Activated CD8-positive, alpha-beta memory T cell treated with anti-CD3 and anti-CD28 coated beads, Interleukin-2, amount 50 U/mL, for 48 hours (primary cell): Measurements from ENCODE around the gene RGS7.
"Not testable (repeated sequence)": the region's sequence is repeated elsewhere in the genome, so short reads cannot be mapped to it uniquely, and the experiment has no call there.

Source experiments
- DNase-seq: peaks from one replicate; pipeline ENCODE4 v3.0.0-alpha.2; 2020

Gene RGS7

DNA sequence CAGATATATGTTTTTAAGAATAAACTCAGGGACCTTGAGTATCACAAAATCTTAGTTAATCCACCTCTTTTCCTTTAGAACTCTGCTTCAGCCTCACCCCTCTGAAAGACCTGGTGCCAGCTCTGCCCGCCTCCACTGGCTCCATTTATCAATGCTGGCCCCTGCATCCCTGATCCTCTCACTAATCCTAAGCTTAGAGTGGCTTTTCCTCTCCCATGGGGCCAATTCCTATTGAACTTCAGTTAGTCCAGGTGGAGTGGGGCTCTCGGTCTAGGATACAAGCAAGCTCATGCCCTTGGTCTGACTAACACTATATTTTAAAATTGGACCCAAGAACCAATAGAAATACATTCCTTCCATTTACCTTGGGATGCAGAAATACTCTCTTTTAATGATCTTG, 87.0 kb downstream of the RGS7 start:
- no peak for DNase-seq

DNA sequence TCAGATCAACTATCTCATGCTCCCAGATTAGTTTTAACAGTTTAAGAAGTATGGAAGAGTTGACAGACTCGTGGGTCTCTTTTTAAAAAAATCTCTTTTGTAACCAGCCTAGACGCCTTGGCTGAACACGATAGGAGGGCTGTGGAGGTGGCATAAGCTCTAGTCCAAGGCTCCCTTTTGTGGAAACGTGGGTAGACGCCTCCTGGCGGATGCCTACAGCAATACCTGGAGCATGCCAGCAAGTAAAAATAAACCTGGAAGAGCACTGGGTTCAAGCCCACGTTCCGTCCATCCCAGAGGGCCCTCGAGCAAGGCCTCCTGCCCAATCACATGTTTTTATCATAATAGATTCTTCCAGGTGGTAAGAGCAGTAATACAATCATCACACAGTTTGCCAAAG, 87.9 kb downstream of the RGS7 start:
- no peak for DNase-seq

DNA sequence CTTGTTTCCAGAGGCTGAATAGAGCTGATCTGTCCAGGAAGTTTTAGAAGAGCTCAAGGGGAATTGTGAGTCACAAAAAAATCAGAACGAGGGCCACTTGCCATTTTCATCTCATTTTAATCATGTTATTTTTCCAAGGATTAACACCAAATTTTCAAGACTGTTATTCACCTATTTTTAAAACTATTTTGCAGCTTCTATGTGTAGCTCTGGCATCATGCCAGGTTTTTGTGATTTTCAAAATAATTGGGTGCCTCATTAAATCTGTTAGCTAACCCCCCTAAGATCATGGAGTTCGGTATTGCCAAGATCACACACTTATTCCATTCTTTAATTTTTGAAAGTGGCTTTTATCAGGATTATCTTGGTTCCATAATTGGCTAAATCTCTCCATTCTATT, 90.9 kb downstream of the RGS7 start:
- DNase-seq, result no peak

DNA sequence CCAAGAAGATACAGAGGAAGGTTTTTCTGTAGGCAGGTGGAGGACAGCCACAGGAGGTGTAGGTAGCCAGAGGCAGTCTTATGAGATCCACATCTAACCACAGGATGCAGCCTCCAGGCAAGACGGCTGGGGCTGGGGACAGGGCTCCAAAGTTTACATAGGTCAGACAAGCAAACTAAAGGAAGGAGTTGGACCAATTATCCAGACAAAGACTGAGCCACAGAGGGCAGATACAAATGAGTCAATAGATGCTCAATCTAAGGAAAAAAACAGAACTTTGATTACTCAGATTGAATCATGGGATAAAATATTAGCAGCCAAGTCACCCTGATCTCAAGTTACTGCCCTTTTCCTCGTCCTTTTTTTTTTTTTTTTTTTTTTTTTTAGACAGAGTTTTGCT, 91.6 kb downstream of the RGS7 start:
- no peak for DNase-seq

DNA sequence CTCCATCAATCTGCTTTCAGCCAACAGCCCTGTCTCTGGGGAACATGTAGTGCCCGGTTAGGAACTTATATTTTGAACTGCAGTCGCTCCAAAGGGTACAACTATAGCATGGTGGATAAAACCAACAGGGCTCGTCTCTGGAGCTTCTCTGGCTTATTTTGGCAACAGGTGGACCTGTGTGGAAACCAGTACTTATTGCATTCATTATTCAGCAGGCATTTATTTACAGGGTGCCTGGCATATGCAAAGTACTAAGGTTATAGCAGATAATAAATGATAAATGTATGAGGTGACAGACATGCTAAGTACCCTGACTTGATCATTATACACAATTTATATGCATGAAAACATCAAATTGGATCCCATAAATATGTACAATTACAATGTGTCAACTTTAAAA, 93.7 kb downstream of the RGS7 start:
- no peak for DNase-seq

DNA sequence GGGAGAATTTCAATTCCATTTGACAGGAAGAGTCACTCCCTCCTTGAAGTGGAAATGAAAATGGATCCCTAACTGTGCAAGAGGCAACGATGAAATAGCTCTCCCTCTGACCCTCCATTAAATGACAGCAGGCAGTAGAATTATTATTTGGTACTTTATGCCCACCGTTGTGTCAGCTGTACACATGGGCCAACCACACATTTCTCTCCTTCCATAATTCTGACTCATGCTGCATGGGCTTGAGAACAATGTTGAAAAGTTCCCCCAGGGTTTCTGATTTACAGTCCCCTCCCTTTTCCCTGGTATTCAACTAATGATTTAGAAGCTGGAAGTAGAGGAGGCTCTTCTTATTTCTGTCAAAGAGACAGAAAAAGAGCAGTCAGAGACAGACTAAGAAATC, 103.5 kb downstream of the RGS7 start:
- no peak for DNase-seq

DNA sequence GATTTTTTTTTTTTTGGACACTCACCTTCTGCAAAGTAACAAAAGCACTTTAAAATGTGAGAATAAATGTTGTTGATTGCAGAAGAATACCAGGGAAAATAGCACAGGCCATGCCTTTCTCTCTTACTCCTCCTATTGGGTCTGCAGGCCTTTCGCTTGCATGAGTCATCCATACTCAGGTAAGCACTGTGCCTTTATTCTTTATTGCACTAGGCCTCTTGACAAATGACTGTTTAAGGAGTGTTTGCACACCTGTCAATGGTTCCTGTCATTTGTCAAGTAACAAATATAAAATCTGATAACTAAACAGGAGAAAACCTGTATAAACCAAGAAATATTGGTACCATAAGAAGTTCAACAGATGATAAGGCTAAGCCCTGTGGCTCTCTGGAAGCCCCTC, 106.5 kb downstream of the RGS7 start:
- no peak for DNase-seq

DNA sequence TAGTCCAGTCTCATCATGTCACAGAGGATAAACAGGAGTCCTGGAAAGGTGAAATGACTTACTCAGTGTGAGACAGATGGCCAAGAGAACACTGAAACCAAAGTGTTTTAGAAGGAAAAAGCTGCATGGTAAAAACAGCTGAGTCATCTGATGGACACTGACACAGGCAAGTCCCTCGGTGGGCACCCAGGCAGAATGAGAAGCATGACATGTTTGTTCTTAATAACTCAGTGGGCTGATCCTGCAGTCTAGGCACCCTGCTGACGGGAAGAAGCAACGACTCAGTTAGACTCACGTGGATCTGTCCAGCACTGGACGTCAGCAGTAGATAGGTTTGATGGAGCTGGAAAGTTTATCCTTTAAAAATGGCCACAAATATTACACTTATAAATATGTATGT, 116.9 kb downstream of the RGS7 start:
- no peak for DNase-seq

DNA sequence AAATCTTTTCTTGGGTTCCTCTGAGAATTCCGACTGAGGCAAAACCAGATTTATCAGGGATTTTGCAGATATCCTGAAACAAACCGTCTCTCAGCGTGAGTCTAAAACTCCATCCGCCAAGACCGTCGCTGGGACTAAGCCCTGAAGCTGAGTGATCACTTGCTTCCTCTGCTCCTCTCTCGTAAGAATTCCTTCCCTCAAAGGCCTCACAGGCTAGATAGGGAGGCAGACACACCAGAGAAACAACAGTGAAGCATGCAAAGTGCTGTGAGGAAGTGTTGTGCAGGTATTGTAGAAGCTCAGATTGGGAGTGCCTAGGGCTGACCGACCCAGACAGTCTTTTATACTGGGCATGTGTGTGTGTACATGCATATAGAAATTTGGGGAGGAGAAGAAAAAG, 119.1 kb downstream of the RGS7 start:
- no peak for DNase-seq

DNA sequence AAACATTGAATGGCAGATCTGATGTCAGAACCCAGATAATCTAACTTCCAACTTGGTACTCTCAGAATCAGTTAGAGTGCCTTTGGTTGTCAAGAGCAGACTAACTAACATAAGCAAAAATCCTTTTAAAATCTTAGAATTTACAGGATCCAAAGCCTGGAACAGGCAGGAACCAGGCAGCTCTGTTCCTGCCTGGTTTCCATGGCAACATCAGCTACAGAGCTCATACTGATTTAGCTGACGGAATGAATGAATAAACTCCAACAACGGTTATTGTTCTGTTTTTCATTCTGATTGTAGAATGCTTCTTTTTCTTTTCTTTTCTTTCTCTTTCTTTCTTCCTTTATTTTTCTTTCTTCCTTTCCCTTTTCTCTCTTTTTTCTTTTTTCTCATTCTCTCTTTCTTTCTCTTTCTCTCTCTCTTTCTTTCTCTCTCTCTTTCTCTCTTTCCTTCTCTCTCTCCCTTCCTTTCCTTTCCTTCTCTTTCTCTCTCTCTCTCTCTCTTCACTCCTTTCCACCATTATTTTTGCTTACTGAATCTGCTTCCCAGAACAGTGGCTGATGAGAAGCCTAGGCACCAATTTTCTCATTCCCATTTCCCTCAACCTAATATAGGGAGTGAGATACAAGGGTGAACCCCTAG, 121.6 kb downstream of the RGS7 start:
- DNase-seq, result no peak

DNA sequence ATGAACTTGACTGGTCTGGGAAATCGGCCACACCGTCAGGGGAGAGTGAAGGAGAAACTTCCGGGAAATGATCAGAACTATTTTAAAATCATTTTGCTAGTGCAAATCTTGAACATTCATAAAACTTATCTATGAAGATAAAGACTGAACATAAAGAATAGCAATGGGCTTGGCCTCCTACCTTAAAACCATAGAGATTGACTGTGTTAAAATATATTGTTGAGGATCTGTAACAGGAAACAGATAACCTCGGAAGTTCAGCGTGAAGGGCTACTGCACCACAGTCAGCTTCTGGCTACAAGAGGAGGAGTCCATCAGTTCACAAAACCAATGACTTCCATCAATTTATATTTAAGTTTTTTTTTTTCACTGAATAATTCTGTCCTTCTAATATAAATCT, 127.3 kb downstream of the RGS7 start:
- DNase-seq, result no peak

DNA sequence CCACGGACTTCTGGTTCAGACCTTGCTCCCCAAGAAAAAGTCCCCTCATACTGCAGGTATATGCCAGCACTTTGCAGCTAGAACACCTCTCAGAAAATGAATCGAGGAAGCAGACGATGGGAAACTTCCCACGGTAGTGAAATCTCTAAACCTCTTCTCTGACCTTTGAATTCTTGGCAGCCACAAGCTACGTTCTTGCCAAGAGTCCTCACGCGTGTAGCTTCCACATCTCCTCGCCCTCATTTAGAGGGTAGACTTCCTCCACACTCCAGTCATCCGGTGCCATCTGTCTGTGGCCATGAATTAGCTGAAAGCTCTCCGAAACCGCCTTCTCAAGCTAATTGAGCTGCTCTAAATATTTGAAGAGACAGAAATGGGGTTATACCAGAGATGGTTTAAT, 127.8 kb downstream of the RGS7 start:
- no peak for DNase-seq

DNA sequence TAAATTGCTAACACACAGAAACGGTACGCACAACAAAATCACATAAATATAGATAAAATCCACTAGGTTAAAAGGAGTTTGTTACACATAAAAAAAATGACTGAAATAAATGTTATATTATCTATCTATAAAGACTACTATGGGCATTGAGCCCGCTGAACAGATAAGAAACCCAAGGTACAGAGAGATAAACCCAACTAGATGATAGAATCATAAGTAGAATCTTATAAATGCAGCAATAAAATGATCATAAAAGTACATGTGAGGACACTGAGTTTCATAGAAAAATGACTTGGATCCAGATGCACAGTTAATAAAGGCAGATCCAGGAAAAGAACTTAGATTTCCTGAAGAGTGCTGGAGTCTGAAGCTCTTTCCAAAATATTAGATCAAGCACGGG, 128.7 kb downstream of the RGS7 start:
- DNase-seq, result no peak

DNA sequence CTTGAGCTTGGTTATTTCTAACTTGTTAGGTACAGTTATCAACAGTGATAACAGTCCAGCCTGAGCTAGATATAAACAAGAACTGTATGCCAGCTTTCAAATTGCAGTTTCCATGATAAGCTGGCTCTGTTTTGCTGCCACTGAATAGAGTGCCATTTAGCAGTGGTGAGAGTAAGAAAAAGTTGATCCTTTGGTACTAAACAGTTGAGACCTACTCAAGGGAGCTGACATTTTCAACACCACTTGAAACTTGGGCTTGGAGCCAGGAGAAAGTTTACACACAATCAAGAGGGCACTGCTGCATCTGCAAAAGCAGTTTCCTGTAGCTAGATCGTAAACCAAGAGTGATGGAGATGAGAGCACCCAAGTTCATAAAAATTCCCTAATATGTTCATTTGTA, 131.3 kb downstream of the RGS7 start:
- no peak for DNase-seq

DNA sequence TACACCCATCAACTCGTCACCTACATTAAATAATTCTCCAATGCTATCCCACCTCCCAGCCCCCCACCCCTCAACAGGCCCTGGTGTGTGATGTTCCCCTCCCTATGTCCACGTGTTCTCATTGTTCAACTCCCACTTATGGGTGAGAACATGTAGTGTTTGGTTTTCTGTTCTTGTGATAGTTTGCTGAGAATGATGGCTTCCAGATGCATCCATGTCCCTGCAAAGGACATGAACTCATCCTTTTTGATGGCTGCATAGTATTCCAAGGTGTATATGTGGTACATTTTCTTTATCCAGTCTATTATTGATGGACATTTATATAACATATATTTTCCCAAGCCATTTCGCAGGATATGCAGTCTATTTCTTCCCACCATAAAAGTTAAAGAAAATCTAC, 132.8 kb downstream of the RGS7 start:
- DNase-seq, result not testable (repeated sequence)

DNA sequence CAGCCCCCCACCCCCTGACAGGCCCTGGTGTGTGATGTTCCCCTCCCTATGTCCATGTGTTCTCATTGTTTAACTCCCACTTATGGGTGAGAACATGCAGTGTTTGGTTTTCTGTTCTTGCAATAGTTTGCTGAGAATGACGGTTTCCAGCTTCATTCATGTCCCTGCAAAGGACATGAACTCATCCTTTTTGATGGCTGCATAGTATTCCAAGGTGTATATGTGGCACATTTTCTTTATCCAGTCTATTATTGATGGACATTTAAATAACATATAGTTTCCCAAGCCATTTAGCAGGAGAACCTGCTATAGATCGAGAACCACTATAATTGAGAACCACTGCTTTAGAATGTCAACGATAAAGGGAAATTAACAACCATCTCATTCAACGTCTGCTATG, 134.2 kb downstream of the RGS7 start:
- DNase-seq, result not testable (repeated sequence)

DNA sequence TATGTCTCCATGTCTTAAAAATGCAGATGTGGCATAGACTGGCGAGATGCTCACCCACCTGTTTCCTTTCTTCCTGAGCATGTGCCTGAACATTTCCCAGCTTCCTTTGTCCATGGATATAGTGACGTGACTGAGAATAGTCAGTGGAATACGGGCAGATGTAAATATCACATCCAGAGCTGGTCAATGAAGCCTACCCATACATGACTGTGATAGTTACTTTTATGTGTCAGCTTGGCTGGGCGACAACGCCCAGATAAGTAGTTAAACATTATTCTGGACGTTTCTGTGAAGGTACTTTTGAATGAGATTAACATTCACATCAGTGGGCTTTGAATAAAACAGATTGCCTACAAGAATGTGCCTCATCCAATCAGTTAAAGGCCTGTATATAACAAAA, 135.7 kb downstream of the RGS7 start:
- DNase-seq, result no peak

DNA sequence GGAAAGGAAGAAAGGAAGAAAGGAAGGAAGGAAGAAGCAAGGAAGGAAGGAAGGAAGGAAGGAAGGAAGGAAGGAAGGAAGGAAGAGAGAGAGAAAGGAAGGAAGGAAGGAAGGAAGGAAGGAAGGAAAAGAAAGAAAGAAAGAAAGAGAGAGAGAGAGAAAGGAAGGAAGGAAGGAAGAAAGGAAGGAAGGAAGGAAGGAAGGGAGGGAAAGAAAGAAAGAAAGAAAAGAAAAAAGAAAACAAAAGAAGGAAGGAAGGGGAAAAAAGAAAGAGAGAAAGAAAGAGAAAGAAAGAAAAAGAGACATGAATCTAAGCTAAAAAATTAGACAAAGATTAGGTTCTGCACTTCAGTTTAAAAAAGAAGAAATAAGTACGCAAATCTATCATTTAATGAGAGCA, 136.1 kb downstream of the RGS7 start:
- not testable (repeated sequence) for DNase-seq

DNA sequence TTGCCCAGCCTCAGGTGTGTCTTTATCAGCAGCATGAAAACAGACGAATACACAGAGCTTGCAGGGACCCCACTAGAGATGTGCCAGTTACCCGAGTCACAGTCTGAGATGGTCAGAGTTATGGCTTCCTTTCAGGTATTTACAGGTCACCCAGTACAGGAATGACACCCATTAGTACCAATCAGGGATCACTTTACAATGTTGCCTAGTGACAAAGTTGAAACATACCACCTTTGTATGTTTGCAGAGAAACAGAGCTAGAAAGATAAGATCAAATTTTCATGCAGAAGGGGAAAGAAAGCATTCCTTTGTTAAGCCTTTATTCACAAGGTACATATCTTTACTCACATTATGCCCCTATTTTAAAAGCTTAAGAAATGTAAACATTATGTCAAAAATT, 137.6 kb downstream of the RGS7 start:
- DNase-seq, result no peak

DNA sequence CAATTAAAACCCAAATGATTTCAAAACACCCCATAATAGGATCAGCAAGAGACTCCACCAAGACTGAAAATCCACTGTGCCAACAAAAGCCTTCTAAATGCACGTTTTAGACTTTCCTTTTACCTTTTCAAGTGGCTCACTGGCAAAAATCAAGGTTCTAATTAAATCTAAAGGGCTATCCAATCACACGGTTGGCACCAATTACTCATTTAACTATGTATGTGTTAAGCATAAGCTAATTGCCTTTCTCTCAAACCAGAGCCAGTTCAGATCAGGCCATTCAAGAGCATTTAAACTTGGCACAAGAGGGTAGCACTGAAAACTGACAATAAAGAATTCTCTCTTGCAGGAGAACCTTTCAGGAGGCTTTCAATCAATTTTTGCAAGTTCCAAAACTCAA, 139.5 kb downstream of the RGS7 start:
- DNase-seq, result no peak

DNA sequence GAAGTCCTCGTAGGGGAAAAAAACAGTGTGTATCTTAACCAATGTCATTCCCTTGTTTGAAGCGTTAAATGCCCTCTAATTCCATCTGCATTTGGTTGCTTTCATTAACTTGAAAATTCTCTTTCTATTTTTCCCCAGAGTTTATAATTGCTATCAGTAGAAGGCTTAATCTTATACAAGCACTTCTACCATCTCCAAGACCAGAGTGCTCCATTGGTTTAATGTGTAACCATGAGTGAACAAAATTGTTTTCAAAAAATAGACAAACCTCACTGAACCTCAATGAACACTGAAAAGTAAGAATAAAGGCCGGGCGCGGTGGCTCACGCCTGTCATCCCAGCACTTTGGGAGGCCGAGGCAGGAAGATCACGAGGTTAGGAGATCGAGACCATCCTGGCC, 141.3 kb downstream of the RGS7 start:
- DNase-seq, result no peak

DNA sequence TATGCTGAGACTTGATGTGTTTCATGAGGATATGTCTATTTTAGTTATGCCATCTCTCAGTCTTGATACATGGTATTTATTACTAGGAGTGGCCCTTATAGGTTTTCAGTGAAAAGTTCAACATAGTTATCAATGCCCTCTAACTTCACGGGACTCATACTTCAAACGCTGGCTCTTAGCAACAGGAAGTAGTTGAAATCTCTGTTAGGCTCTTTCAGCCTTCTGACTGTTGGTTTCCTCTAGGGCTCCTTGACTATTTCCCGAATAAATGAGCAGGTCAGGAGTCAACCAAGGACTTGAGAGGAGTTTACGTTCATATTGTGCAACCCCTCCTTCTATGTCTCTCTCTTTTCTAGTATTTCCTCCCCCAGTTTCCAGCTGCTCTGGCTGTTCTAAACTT, 141.8 kb downstream of the RGS7 start:
- no peak for DNase-seq

DNA sequence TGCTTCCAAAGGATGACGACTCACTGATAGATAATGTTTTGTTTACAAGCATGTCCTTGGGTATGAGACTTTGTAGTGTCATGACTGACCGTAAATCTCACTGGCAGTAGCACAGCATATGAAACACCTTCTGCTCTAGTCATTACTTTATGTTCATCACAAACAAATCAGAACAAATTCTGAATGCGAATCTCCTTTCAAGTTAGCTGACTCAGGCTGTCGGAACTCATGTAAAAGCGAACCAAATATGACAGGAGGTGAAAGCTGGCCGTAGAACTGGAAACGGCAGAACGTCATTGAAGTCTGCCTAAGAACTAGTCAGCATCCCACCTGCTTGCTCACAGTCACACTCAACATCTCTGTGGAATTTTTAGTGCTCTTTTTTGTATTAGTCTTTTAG, 143.9 kb downstream of the RGS7 start:
- DNase-seq, result no peak

DNA sequence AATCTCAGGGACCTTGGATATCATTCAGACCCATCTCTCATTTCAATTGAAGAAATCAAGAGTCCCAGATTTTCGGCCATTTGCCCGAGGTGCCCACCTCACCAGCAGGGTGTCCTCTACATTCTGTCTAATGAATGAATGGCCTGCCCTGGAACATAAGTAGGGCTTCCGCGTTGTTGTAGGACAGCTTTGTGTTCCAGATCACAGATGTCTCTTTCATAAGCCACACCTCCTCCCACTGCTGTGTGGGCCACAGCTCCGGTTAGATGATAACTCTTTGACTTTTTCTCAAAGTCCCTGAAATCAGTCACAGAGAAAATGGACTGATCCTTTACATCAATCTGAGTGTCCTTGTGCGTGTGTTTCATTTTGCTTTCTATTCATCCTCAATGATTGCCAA, 144.4 kb downstream of the RGS7 start:
- no peak for DNase-seq

DNA sequence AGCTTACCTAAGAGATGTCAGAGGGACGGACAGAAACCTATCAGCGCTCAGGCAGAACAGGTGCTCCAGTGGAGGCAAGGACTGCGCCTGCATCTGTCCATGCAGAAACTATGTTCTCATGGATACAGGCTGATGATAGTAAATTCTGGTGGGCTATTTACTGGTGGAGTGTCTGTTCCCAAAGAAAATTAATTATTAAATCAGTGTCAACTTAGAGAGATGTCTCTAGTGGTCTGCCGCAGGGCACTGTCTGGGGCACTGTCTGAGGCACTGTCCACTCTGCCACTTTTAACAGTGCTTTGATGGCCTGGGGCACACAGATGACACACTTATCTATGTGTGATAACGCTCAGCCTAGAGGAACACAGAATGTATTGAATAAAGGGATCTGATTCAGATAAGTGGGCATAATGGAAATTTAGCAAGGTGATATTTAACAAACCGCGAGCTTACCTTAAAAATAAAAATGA, 148.1 kb downstream of the RGS7 start:
- no peak for DNase-seq

DNA sequence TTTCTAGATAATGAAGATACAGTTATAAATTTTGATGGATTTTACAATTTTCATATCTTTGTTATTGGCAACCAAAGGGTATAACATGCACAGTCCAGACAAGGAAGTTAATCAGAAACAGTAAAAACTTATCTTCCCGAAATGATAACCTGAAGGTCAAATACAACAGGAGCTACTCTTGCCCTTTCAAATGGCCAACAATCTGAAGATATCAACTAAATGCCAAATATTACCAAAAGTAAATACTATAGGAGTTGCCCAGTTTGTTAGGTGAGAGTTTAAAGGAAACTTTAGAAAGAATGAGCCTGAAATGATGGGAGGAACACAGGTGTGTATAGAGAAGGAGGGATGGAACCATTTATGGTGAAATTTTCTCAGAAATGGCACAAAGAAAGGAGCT, 153.2 kb downstream of the RGS7 start:
- DNase-seq, result no peak
